ENCODE results near the gene LPCAT1.

GRCh38 chr5:1515921-1516571, 7.7 kb downstream of the LPCAT1 start:
- TF ChIP-seq GATA2 (IDR thresholded peaks at IDR 0.05; ENCODE audit: insufficient read depth, insufficient read length, low read depth, low read length) (no peak), MYC (IDR thresholded peaks at IDR 0.05; ENCODE audit: low read depth, low read length) (no peak), CTCF (IDR thresholded peaks at IDR 0.05; ENCODE audit: extremely low read depth in 1 of 2, insufficient read depth in 1 of 2, low read depth in 1 of 2, low read length in 2 of 2) (no peak)
